Activated T-helper 1 cell treated with anti-CD3 and anti-CD28 coated beads, Interleukin-12 subunit alpha, Interleukin-12 subunit beta, Interleukin-2, Interleukin-4 antibody, amounts not matched to agents 30 ng/mL and 10 ng/mL and 1 ng/mL, durations not matched to agents 14 hours and 24 hours and 36 hours (primary cell): ENCODE measurements around the gene TNFRSF13B. TPM values are rescaled to one million over a fixed set of nuclear protein-coding genes. Genes with fewer than 3 reads are reported as not detected.
A peak's percentile ranks its signal among the peaks of the same experiment; 100 is the strongest.
"Not testable (repeated sequence)": the region's sequence is repeated elsewhere in the genome, so short reads cannot be mapped to it uniquely, and the experiment has no call there.

Experiments used
- DNase-seq: peaks from one replicate; pipeline ENCODE4 v3.0.0; 2021; ENCODE audit warnings: low spot score
- H3K27ac Mint-ChIP-seq: one replicate; pipeline ENCODE4 v1.8.0; 2021; ENCODE audit warnings: mild to moderate bottlenecking, mixed read lengths
- H3K27me3 Mint-ChIP-seq: one replicate; pipeline ENCODE4 v1.8.0; 2022; ENCODE audit warnings: mild to moderate bottlenecking, moderate library complexity, mixed read lengths; ENCODE audit not compliant: insufficient read depth
- H3K36me3 Mint-ChIP-seq: one replicate; pipeline ENCODE4 v1.8.0; 2021; ENCODE audit warnings: low read depth, mixed read lengths
- H3K4me1 Mint-ChIP-seq: one replicate; pipeline ENCODE4 v1.8.0; 2021; ENCODE audit warnings: low read depth, mixed read lengths
- H3K4me3 Mint-ChIP-seq: one replicate; pipeline ENCODE4 v1.8.0; 2021; ENCODE audit warnings: mild to moderate bottlenecking, moderate library complexity, mixed read lengths
- H3K9me3 Mint-ChIP-seq: one replicate; pipeline ENCODE4 v1.8.0; 2021; ENCODE audit warnings: mixed read lengths
- intact Hi-C: fragments of 100-400 bp; cut with micrococcal nuclease; formaldehyde crosslinking; loops from one replicate; pipeline ENCODE4 v1.15.1; 2024
- total RNA-seq: library from RNA; stranded (reverse); gene quantifications from 2 replicates; pipeline ENCODE4 v1.2.3, GENCODE V29; 2022

TNFRSF13B gene
- total RNA-seq, 1 donor from 2014 or later = not detected

DNA sequence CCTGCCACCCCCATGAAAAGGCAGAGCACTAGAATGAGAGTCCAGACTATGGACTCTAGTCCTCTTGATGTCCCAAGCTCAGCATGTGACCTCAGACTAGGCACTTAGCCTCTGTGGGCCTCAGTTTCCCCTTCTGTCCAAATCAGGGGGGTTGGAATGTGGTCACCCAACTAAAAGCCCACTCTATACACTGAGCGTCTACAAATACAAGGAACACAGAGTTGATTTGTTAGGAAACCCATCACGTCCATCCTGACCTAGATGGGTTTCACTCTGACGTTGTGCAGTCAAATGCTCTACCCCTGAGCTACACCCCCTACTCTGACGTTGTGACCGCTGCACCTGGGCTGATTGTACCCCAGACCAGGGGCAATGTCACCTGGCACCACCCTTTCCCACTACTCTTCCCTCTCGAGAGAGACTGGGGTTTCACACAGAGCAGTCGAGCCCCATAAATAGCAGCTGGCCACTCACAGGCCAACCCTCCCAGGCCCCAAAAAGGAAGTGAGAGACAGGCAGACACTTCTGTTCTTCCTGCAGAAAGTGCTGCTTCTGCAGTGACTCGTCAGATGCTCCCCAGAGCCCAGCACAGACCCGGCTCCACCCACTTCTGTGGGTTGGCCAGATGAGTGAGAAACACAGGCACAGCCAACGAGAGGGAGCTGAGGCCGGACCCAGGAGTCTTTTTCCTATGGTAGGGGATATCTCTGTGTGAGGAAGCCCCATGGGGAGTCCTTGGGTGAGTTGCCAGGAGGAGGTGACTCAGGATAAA, 16.1 kb upstream of the TNFRSF13B start:
- intact Hi-C loops = loop anchor here (1.0 kb wide), 1 partner anchor 72 kb away; no protein-coding TSS in a partner anchor
- Mint-ChIP-seq H3K4me1 (peaks cover 31% of the 10 kb centered on the region), H3K36me3 (no peaks in the 10 kb centered on the region), H3K27me3 (no peaks in the 10 kb centered on the region), H3K4me3 (peak overlapping the region; percentile 49), H3K9me3 (no peaks in the 10 kb centered on the region), H3K27ac (peak overlapping the region; percentile 91)
- peak; percentile 69 for DNase-seq

DNA sequence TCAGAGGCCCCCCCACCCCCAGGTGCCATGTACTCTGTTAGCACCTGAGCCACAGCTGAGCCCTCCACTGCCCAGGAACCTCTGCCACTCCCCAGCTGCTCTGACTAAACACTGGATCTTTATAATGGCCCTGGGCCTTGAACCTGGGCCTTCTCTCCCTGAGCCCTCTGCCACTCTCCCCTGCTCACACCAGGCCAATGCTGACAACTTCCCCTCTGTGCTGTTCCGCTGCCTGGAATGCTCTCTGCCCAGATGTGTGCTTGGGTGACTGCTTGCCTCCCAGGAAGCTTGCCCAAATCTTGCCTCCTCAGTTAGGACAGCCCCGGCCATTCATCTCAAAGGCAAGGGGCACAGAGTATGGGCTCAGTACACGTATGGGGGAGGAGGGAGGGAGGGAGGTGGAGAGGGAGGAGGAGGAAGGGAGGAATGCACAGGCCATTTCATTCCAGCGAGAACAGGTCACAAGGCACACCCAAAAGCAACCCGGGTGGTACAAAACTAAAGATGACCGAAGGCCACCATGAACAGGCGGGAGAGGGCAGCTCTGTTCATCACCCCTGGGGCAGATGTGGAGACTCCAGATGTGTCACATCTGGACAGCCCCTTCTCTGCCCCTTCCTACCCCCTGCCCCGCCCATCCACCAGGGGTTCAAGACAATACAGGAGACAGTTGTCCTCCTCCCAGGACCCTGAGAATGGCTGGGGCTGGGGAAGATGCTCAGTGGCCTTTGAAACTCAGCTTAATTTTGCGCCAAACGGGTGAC, 15.3 kb upstream of the TNFRSF13B start:
- Mint-ChIP-seq H3K4me1 (peaks cover 31% of the 10 kb centered on the region), H3K27ac (no peak overlapping the region), H3K36me3 (no peaks in the 10 kb centered on the region), H3K27me3 (no peaks in the 10 kb centered on the region), H3K9me3 (no peaks in the 10 kb centered on the region), H3K4me3 (no peak overlapping the region)
- DNase-seq = no peak
- intact Hi-C loops = no loop called here

DNA sequence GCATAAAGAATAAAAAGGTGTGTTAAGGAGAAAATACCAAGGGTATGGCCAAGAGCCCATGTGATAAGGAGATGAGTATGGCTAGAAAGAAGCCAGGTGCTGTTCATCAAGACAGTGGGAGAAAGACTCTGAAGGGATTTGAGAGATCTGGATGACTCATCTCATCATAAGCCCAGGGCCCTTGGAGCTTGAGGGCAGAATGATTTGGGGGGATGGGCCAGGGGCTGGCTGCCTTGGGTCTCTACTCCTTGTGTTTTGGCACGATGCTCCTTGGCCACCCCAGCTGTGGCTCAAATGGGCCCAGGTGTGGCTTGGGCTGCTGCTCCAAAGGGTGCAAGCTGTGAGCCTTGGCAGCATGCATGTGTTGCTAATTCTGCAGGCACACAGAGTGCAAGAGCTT, 14.5 kb upstream of the TNFRSF13B start:
- no peak overlapping the region for H3K27ac Mint-ChIP-seq
- peaks cover 31% of the 10 kb centered on the region for H3K4me1 Mint-ChIP-seq

DNA sequence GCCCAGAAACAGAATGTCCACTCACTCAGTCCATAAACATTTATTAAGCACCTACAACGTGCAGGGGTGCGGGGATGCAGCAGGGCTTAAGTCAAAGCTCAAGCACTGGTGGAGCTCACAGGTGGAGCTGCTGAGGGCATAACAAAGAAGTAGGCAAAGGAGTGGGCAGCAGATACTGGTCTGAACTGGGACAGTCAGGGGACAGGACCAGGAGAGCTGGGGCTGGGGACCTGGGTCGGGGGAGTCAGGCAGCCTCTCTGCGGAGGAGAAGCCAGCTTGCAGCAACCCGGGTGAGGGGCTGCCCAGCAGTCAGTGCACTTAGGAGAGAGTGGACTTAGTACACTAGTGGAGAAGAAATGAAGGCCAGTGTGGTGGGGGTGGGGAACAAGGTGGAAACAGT, 10.0 kb upstream of the TNFRSF13B start:
- intact Hi-C loops = no loop called here
- no peaks in the 10 kb centered on the region for H3K36me3 Mint-ChIP-seq

More for the DNA sequence above, 14.5 kb upstream of the TNFRSF13B start:
- intact Hi-C loops = no loop called here
- H3K36me3 Mint-ChIP-seq = no peaks in the 10 kb centered on the region
- no peaks in the 10 kb centered on the region for H3K9me3 Mint-ChIP-seq
- no peak for DNase-seq
- H3K27me3 Mint-ChIP-seq = no peaks in the 10 kb centered on the region
- no peak overlapping the region for H3K4me3 Mint-ChIP-seq

DNA sequence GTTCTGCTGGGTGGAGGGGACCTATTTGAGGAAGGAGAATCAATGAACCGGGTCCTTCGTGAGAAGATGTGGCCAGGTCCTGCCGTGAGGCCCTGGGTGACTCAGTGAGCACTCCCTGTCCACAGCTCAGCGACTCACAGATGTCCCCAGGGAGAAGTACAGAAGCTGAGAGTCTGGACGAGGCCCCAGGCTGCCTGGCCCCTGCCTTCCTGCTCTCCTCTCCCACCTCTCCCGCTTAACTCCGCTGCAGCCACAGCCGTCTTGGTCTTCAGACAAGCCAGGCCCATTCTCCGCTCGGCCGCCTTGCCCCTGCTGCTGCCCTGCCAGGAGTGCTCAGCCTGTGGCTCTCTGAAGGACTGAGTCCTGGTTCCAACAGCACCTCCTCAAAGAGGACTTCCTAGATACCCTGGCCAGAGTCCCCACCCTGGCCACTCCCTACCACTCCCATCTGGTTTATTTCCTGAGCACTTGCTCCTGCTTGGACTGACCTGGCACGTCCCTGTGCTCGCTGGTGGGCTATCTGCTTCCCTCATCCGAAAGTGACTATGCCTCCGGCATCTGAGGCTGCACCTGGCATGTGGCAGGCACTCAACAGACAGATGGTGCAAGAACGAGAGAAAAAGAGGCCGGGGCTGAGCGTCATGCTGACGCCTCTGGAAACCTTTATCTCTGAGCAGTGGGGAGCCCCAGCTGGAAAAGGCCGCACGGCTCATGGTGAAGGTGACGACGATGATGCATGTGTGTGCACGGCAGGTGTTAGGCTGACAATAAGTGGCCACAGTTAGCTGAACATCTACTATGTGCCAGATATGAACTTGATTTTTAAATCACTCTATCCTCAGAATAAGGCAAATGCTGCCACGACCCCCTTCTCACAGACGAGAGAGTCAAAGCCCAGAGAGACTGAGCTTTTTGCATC, 9.2 kb upstream of the TNFRSF13B start:
- Mint-ChIP-seq H3K9me3 (no peaks in the 10 kb centered on the region), H3K27ac (no peak overlapping the region), H3K4me1 (peaks cover 4% of the 10 kb centered on the region), H3K27me3 (no peaks in the 10 kb centered on the region), H3K4me3 (no peak overlapping the region), H3K36me3 (no peaks in the 10 kb centered on the region)
- intact Hi-C loops = no loop called here
- DNase-seq = no peak

More for the DNA sequence above, 10.0 kb upstream of the TNFRSF13B start:
- Mint-ChIP-seq H3K4me1 (no peaks in the 10 kb centered on the region), H3K4me3 (no peak overlapping the region), H3K27me3 (no peaks in the 10 kb centered on the region), H3K27ac (no peak overlapping the region), H3K9me3 (no peaks in the 10 kb centered on the region)
- DNase-seq = no peak

DNA sequence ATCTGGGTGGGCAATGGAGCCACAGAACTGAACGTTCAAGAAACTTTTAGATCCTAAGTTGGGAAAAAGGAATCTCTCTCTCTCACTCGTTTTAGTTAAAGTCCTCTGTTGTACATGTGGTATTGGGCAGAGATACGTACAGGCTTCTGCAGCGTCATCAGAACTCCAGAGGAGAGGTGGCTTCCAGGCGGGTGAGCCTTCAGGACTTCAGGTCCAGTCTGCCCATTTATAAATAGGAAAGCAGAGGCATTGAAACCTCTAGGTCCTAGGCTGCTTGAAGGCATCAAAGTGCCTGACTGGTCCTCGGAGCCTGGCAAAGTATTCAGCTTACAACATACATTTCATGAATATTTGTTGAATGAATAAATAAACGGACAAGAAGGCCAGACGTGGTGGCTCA, 8.1 kb upstream of the TNFRSF13B start:
- H3K9me3 Mint-ChIP-seq = no peaks in the 10 kb centered on the region
- no peak for DNase-seq
- H3K4me3 Mint-ChIP-seq = no peak overlapping the region
- H3K27ac Mint-ChIP-seq = no peak overlapping the region
- H3K4me1 Mint-ChIP-seq = peaks cover 7% of the 10 kb centered on the region
- intact Hi-C loops = no loop called here
- no peaks in the 10 kb centered on the region for H3K36me3 Mint-ChIP-seq
- no peaks in the 10 kb centered on the region for H3K27me3 Mint-ChIP-seq

DNA sequence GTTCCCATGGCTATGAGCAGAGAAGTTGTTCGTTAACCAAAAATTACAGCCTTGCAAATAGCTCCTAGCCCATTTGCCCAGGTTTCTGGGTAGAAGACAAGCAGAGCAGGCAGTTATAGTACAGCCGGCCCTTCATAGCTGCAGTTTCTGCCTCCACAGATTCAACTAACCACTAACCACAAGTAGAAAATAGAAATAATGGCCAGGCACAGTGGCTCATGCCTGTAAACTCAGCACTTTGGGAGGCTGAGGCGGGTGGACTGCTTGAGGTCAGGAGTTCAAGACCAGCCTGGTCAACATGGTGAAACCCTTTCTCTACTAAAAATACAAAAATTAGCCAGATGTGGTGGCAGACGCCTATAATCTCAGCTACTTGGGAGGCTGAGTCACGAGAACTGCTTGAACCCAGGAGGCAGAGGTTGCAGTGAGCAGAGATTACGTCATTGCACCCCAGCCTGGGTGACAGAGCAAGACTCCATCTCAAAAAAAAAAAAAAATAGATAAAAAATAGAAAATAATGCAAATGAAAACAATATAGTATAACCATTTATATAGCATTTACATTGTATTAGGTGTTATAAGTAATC, 7.4 kb upstream of the TNFRSF13B start:
- H3K4me3 Mint-ChIP-seq, intact Hi-C loops, H3K9me3 Mint-ChIP-seq, H3K4me1 Mint-ChIP-seq, DNase-seq, H3K27me3 Mint-ChIP-seq, H3K36me3 Mint-ChIP-seq, H3K27ac Mint-ChIP-seq: not testable (repeated sequence)

DNA sequence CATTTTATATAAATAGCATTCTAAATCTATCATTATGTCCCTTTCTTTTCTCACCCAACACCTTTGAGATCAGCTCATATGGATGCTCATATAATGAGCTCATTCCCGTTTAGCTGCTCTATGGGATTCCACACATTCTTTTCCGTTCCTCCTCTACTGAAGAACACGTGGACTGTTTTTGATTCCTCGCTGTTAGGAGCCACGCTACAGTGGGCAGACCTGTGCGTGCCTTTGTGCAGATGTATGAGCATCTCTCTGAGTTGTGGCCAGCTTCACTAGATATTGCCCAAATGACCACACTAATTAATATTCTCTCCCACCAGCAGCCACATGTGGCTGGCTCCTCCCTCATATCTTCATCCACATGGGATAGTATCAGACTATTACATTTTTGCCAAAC, 6.0 kb upstream of the TNFRSF13B start:
- DNase-seq = no peak
- Mint-ChIP-seq H3K4me3 (no peak overlapping the region), H3K9me3 (no peaks in the 10 kb centered on the region), H3K27ac (no peak overlapping the region), H3K36me3 (no peaks in the 10 kb centered on the region), H3K4me1 (peaks cover 7% of the 10 kb centered on the region), H3K27me3 (peaks cover 4% of the 10 kb centered on the region)
- intact Hi-C loops = no loop called here

DNA sequence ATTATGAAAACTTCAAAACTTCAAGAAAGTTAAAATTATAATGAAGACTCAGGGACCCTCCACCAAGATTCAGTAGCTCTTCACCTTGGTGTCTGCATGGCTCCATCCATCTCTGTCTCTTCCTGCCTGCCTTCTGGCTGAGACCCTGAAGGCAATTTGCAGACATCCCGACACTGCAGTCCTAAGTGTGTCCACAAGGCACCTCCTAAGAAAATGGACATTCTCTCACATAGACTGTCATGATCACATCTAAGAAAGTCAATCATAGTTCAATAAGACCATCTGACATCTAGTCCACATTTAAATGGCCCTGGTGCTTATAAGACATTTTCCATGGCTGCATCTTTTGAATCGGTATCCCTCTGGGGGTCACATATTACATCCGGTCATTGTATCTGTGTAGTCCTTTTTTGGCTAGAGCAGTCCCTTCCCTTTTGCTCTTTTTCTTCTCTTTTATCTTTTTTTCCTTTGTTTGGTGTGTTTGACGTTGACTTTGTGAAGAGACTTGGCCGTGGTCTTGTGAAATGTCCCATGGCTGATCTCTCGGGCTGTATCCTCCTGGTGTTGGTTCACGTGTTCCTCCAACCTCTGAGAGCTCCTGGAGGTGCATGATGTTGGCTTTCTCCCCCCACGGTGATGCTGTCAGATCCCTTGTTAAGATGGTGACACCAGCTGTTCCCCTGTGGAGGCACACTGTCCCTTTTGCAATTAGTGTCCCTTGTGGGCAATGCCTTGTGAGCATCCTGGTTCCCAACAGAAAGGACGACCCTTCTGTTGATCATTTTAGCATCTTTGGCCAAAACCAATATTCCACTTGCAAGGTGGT, 5.0 kb upstream of the TNFRSF13B start:
- no peak for DNase-seq
- intact Hi-C loops = no loop called here
- Mint-ChIP-seq H3K27me3 (peaks cover 4% of the 10 kb centered on the region), H3K4me3 (no peak overlapping the region), H3K4me1 (peaks cover 7% of the 10 kb centered on the region), H3K27ac (no peak overlapping the region), H3K9me3 (no peaks in the 10 kb centered on the region), H3K36me3 (no peaks in the 10 kb centered on the region)

DNA sequence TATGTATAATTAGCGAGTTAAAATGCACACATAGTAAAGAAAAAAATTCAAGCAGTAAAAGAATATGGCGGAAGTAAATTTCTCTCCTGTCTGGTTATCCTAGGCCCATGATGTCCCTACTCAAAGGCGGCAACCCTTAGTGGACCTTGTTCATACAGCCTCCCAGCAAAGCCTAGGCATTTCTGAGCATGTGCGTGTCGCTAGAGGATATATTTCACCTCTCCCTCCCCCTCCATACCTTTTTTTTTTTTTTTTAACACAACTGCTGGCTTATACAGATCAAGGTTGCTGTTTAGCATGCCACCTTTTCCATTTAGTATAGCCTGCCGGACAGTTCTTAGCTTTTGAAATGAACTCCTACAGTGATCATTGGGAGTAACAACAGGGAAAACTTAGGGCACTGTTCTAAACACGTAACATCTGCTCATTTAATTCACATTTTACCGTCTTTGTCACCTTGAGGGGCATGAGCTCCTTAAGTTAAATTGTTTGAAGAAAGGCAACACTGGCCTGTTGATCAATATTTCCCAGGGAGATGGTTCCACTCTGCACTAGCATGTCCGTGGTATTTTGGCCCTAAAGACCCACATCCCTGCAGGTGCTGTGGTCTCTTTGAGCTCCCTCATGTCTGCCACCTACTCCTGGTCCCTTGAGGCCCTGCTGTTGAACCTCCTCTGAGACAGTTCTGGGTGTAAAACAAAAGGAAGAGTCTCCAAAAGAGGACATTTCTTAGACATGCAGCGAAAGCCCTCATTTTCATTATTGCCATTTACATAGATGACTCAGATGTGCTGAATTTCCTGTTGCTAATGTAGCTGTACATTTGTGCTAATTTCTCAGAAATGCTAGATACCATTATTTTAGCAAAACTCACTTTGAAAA, 4.1 kb upstream of the TNFRSF13B start:
- no peak overlapping the region for H3K27ac Mint-ChIP-seq
- H3K9me3 Mint-ChIP-seq = no peaks in the 10 kb centered on the region
- intact Hi-C loops = no loop called here
- no peak for DNase-seq
- H3K4me1 Mint-ChIP-seq = peaks cover 7% of the 10 kb centered on the region
- no peaks in the 10 kb centered on the region for H3K36me3 Mint-ChIP-seq
- no peak overlapping the region for H3K4me3 Mint-ChIP-seq
- peaks cover 4% of the 10 kb centered on the region for H3K27me3 Mint-ChIP-seq

DNA sequence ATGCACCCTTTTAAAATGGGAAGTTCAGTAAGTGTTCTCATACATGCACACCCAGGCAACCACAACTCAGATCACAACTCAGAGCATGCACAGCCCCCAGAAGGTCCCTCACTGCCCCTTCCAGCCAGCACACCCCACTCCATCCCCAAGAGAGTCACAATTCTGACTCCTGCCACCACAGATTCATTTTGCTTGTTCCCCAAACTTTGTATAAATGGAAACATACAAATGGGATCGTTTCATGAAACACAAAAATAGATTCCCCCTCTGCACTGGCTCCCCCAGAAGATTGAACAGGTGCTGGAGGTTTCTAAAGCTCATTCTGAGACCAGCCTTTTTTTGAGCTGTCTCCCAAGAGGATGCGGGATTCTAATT, 3.3 kb upstream of the TNFRSF13B start:
- H3K27me3 Mint-ChIP-seq = peaks cover 4% of the 10 kb centered on the region
- H3K4me1 Mint-ChIP-seq = peaks cover 7% of the 10 kb centered on the region
- no peak for DNase-seq
- H3K4me3 Mint-ChIP-seq = no peak overlapping the region
- H3K9me3 Mint-ChIP-seq = no peaks in the 10 kb centered on the region
- no peaks in the 10 kb centered on the region for H3K36me3 Mint-ChIP-seq
- intact Hi-C loops = no loop called here
- H3K27ac Mint-ChIP-seq = no peak overlapping the region
